H1 (cell line): Measurements from ENCODE around the gene RNF151. TPM values are rescaled to one million over a fixed set of nuclear protein-coding genes. Genes with fewer than 3 reads are reported as not detected.

ENCODE experiments used
- CBX8 ChIP-seq: fragments of 300-800, 300-1000 bp; sonication (generic); IDR thresholded peaks from 2 replicates; pipeline ENCODE4 v1.7.1; 2016; ENCODE audit warnings: low read depth, low read length, borderline replicate concordance
- CHD2 ChIP-seq: IDR thresholded peaks from 2 replicates; pipeline ENCODE4 v1.6.1; 2012; ENCODE audit warnings: low read length, improper control_type of control experiment
- HDAC6 ChIP-seq: IDR thresholded peaks from one replicate; pipeline ENCODE4 v1.7.1; 2012; ENCODE audit warnings: low read depth, mild to moderate bottlenecking, inconsistent platforms, low read length, moderate library complexity
- JUND ChIP-seq: IDR thresholded peaks from 2 replicates; pipeline ENCODE4 v1.6.1; 2011; ENCODE audit warnings: mild to moderate bottlenecking, improper control_type of control experiment, low read length
- SP2 ChIP-seq: IDR thresholded peaks from 2 replicates; pipeline ENCODE4 v1.6.1; 2012; ENCODE audit warnings: mild to moderate bottlenecking, low read length, inconsistent platforms
- polyA plus RNA-seq, 7 experiments: library from polyadenylated mRNA; depleted of rRNA in 3 of 7; stranded (reverse) in 5 of 7; unstranded in 2 of 7; fragments of >200 nt in 5 of 7; fragments of 200-250 nt in 2 of 7; gene quantifications; 1 replicate in 5 of 7; 2 replicates in 1 of 7; 4 replicates in 1 of 7; pipeline versions ENCODE4 v1.2.1 to v1.2.3, GENCODE V29; 2011 to 2013; ENCODE audit warnings: missing spikeins in 2 of 7, mixed read lengths in 2 of 7
- total RNA-seq: library from RNA; stranded (reverse); fragmentation: NEBNext Ultra II Directional; extraction: Animal tissue kit (Norgen Biotek cat#: 25700); gene quantifications from 2 replicates; pipeline ENCODE4 v1.2.1, GENCODE V29; 2021
- TF ChIP-seq, protein P1 (sequence below), 3 experiments: IDR thresholded peaks; 1 replicate in 2 of 3; 2 replicates in 1 of 3; pipeline versions ENCODE4 v1.5.1 to v1.6.1; 2011; ENCODE audit warnings: low read length in 3 of 3, mild to moderate bottlenecking in 3 of 3, inconsistent platforms in 2 of 3, low read depth in 1 of 3, moderate library complexity in 1 of 3; ENCODE audit not compliant: insufficient read depth in 1 of 3; ENCODE audit errors: control extremely low read depth in 1 of 3

The RNF151 gene
- total and polyA plus RNA-seq, 2 of the 8 experiments (the other 6 are each of a cell fraction or from before 2014, with no cell fraction given), result not detected

DNA sequence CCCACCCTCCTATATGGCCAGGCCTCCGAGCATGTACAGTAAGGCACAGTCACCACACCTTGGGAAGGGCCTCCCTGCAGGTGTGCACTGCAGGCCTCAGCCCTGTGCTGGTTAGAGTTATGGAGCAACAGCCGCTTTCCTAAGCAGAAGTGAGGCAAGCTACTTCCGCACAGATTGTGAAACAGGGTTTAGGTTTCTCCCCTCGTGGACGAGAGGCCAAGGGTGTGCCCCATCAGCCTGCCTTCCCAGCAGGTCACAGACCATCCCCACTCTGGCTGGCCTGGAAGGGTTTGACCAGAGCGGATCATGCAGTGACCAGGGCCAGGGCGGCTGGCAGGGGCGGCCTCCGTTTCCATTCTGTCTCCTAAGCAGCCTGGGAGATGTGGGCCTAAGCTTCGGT is 28.3 kb upstream of the RNF151 start (continued):
- TF ChIP-seq JUND (no peak), HDAC6 (no peak), SP2 (no peak), CBX8 (no peak), CHD2 (no peak)
- TF ChIP-seq, protein P1, sequence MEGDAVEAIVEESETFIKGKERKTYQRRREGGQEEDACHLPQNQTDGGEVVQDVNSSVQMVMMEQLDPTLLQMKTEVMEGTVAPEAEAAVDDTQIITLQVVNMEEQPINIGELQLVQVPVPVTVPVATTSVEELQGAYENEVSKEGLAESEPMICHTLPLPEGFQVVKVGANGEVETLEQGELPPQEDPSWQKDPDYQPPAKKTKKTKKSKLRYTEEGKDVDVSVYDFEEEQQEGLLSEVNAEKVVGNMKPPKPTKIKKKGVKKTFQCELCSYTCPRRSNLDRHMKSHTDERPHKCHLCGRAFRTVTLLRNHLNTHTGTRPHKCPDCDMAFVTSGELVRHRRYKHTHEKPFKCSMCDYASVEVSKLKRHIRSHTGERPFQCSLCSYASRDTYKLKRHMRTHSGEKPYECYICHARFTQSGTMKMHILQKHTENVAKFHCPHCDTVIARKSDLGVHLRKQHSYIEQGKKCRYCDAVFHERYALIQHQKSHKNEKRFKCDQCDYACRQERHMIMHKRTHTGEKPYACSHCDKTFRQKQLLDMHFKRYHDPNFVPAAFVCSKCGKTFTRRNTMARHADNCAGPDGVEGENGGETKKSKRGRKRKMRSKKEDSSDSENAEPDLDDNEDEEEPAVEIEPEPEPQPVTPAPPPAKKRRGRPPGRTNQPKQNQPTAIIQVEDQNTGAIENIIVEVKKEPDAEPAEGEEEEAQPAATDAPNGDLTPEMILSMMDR (IDR thresholded peaks at IDR 0.05; ENCODE audit: control extremely low read depth in 1 of 3, insufficient read depth in 1 of 3, low read depth in 1 of 3, low read length in 3 of 3), result no peak
